Nephron (organoid): Measurements from ENCODE around the gene PMFBP1.

Experiments used
- H3K27ac Mint-ChIP-seq, 3 experiments: 2 replicates each; pipeline ENCODE4 v1.8.0; 2020; ENCODE audit warnings: mixed read lengths in 3 of 3, mild to moderate bottlenecking in 2 of 3, moderate library complexity in 1 of 3
- H3K27me3 Mint-ChIP-seq: 2 replicates; pipeline ENCODE4 v1.8.0; 2021; ENCODE audit warnings: low read depth, mild to moderate bottlenecking, moderate library complexity, mixed read lengths
- H3K36me3 Mint-ChIP-seq: 2 replicates; pipeline ENCODE4 v1.8.0; 2020; ENCODE audit warnings: low read depth, mixed read lengths
- H3K4me1 Mint-ChIP-seq: 2 replicates; pipeline ENCODE4 v1.8.0; 2020; ENCODE audit warnings: mixed read lengths
- H3K4me3 Mint-ChIP-seq, 3 experiments: 2 replicates each; pipeline ENCODE4 v1.8.0; 2020; ENCODE audit warnings: mild to moderate bottlenecking in 3 of 3, mixed read lengths in 3 of 3, moderate library complexity in 2 of 3
- H3K9me3 Mint-ChIP-seq: 2 replicates; pipeline ENCODE4 v1.8.0; 2020; ENCODE audit warnings: mixed read lengths
- CTCF ChIP-seq, 3 experiments: fragments of 200-600 bp; sonication (generic); IDR thresholded peaks; one replicate each; pipeline ENCODE4 v1.5.0; 2021; ENCODE audit warnings: antibody characterized with exemption in 3 of 3; ENCODE audit not compliant: unreplicated experiment in 3 of 3

PMFBP1 gene

GRCh38 chr16:72166954-72167561 lies 4.9 kb downstream of the PMFBP1 start:
- Mint-ChIP-seq H3K4me3 (no peak overlapping the region), H3K36me3 (peaks cover 3% of the 10 kb centered on the region), H3K27ac (no peak overlapping the region), H3K4me1 (no peaks in the 10 kb centered on the region), H3K27me3 (no peaks in the 10 kb centered on the region), H3K9me3 (no peaks in the 10 kb centered on the region)
- no peak for TF ChIP-seq CTCF (IDR thresholded peaks at IDR 0.05; ENCODE audit: unreplicated experiment in 3 of 3)

GRCh38 chr16:72166151-72166550 lies 5.8 kb downstream of the PMFBP1 start:
- no peaks in the 10 kb centered on the region for H3K27me3 Mint-ChIP-seq
- TF ChIP-seq CTCF (IDR thresholded peaks at IDR 0.05; ENCODE audit: unreplicated experiment in 3 of 3), result no peak
- no peaks in the 10 kb centered on the region for H3K9me3 Mint-ChIP-seq
- H3K36me3 Mint-ChIP-seq, result peaks cover 3% of the 10 kb centered on the region
- no peak overlapping the region for H3K27ac Mint-ChIP-seq
- H3K4me1 Mint-ChIP-seq, result no peaks in the 10 kb centered on the region
- H3K4me3 Mint-ChIP-seq, result no peak overlapping the region

GRCh38 chr16:72164691-72165090 lies 7.3 kb downstream of the PMFBP1 start:
- H3K27me3 Mint-ChIP-seq, result no peaks in the 10 kb centered on the region
- TF ChIP-seq CTCF (IDR thresholded peaks at IDR 0.05; ENCODE audit: unreplicated experiment in 3 of 3), result no peak
- H3K9me3 Mint-ChIP-seq, result no peaks in the 10 kb centered on the region
- no peak overlapping the region for H3K4me3 Mint-ChIP-seq
- H3K36me3 Mint-ChIP-seq, result peaks cover 3% of the 10 kb centered on the region
- peaks cover under 1% of the 10 kb centered on the region for H3K4me1 Mint-ChIP-seq
- H3K27ac Mint-ChIP-seq, result no peak overlapping the region

- Mint-ChIP-seq H3K4me1 (peaks cover 9% of the 10 kb centered on the region), H3K27me3 (no peaks in the 10 kb centered on the region), H3K27ac (no peak overlapping the region), H3K9me3 (no peaks in the 10 kb centered on the region), H3K4me3 (no peak overlapping the region), H3K36me3 (peaks cover 3% of the 10 kb centered on the region)
- TF ChIP-seq CTCF (IDR thresholded peaks at IDR 0.05; ENCODE audit: unreplicated experiment in 3 of 3), result no peak
Measured at GRCh38 chr16:72162105-72162692, 9.8 kb downstream of the PMFBP1 start.

- Mint-ChIP-seq H3K4me3 (no peak overlapping the region), H3K36me3 (peaks cover 3% of the 10 kb centered on the region), H3K4me1 (peaks cover 9% of the 10 kb centered on the region), H3K27ac (peak overlapping the region in 1 of 3 experiments; percentile 1), H3K9me3 (no peaks in the 10 kb centered on the region), H3K27me3 (no peaks in the 10 kb centered on the region)
- TF ChIP-seq CTCF (IDR thresholded peaks at IDR 0.05; ENCODE audit: unreplicated experiment in 3 of 3), result no peak
Measured at GRCh38 chr16:72159801-72160200, 12.2 kb downstream of the PMFBP1 start.

- H3K4me3 Mint-ChIP-seq, result no peak overlapping the region
Measured at GRCh38 chr16:72159386-72159785, 12.6 kb downstream of the PMFBP1 start.

More at GRCh38 chr16:72159386-72159785, 12.6 kb downstream of the PMFBP1 start:
- H3K27me3 Mint-ChIP-seq, result no peaks in the 10 kb centered on the region
- TF ChIP-seq CTCF (IDR thresholded peaks at IDR 0.05; ENCODE audit: unreplicated experiment in 3 of 3), result no peak
- peaks cover 3% of the 10 kb centered on the region for H3K36me3 Mint-ChIP-seq
- H3K9me3 Mint-ChIP-seq, result no peaks in the 10 kb centered on the region
- H3K4me1 Mint-ChIP-seq, result peaks cover 9% of the 10 kb centered on the region
- peak overlapping the region in 2 of 3 experiments; percentile 1 to 33 for H3K27ac Mint-ChIP-seq
